Measurements from ENCODE around the gene KDM6A. TPM values are rescaled to one million over a fixed set of nuclear protein-coding genes. Genes with fewer than 3 reads are reported as not detected.

KDM6A gene
- polyA plus RNA-seq, 1 of the 3 experiments (the other 2 are of a cell fraction): 7.4 TPM

GRCh38 chrX:44978976-44979375, 106.0 kb downstream of the KDM6A start:
- H3K9me2 ChIP-seq: no peaks in the 10 kb centered on the region
- H3K27me3 ChIP-seq (ENCODE audit: insufficient read depth): no peaks in the 10 kb centered on the region
- TF ChIP-seq MEF2A (IDR thresholded peaks at IDR 0.05; ENCODE audit: borderline replicate concordance, low read depth) (no peak), EZH2phosphoT487 (IDR thresholded peaks at IDR 0.05; ENCODE audit: borderline replicate concordance, low read depth) (no peak), IRF3 (IDR thresholded peaks at IDR 0.05; ENCODE audit: low read depth, low read length) (no peak), GATA2 (CRISPR knock-in tag; IDR thresholded peaks at IDR 0.05) (no peak), FOSL2 (IDR thresholded peaks at IDR 0.05; ENCODE audit: borderline replicate concordance, low read depth) (no peak), FOXJ3 (CRISPR knock-in tag; IDR thresholded peaks at IDR 0.05) (no peak), ZBTB33 (IDR thresholded peaks at IDR 0.05; ENCODE audit: borderline replicate concordance, low read depth) (no peak), FOXM1 (IDR thresholded peaks at IDR 0.05; ENCODE audit: low read depth) (no peak), ELF1 (IDR thresholded peaks at IDR 0.05) (no peak), TAF1 (IDR thresholded peaks at IDR 0.05; ENCODE audit: borderline replicate concordance, low read depth, low read length) (no peak), RCOR1 (IDR thresholded peaks at IDR 0.05; ENCODE audit: low read length) (no peak), TCF12 (IDR thresholded peaks at IDR 0.05) (no peak), POLR2AphosphoS5 (IDR thresholded peaks at IDR 0.05; ENCODE audit: low read depth, low read length) (no peak)
- no peak overlapping the region for H3K4me3 ChIP-seq (ENCODE audit: low read depth in 2 of 2, low read length in 1 of 2)
- peaks cover 0 to 4% of the 10 kb centered on the region in 2 experiments for H3K36me3 ChIP-seq (replicated peaks in 1 of 2; ENCODE audit: control insufficient read depth in 1 of 2, insufficient read depth in 2 of 2, low read length in 1 of 2)
- DNase-seq: no peak
- 97% methylated on average over 3 of the region's 3 CpGs for WGBS (ENCODE audit: low lambda C conversion rate)
- H3F3A ChIP-seq (replicated peaks; ENCODE audit: insufficient read depth): peaks cover 5% of the 10 kb centered on the region
- POLR2A ChIA-PET: no interaction called here
- H3K4me1 ChIP-seq (ENCODE audit: control insufficient read depth in 1 of 2, insufficient read depth in 2 of 2, low read depth in 1 of 2, low read length in 1 of 2): no peaks in the 10 kb centered on the region
- H4K20me1 ChIP-seq (ENCODE audit: insufficient read depth): peaks cover 14% of the 10 kb centered on the region; the same call in 1 of the 2 replicates
- H3K9ac ChIP-seq: no peak overlapping the region
- H3K79me2 ChIP-seq (ENCODE audit: insufficient read depth): peaks cover 63% of the 10 kb centered on the region
- no peak overlapping the region for H3K4me2 ChIP-seq
- CTCF ChIA-PET: no interaction called here
- H2AFZ ChIP-seq (ENCODE audit: low read depth): no peak overlapping the region
- no peak overlapping the region for H3K27ac ChIP-seq (ENCODE audit: low read depth in 2 of 2, low read length in 1 of 2)
- 0 out of 2 replicates have a peak, but pooled peaks cover 6% of the 10 kb centered on the region for H3K9me3 ChIP-seq

GRCh38 chrX:44980403-44980802, 107.4 kb downstream of the KDM6A start:
- Histone ChIP-seq H3K27ac (ENCODE audit: low read depth in 2 of 2, low read length in 1 of 2) (no peak overlapping the region), H3K4me2 (no peak overlapping the region), H3K4me3 (ENCODE audit: low read depth in 2 of 2, low read length in 1 of 2) (no peak overlapping the region), H3K36me3 (replicated peaks in 1 of 2; ENCODE audit: control insufficient read depth in 1 of 2, insufficient read depth in 2 of 2, low read length in 1 of 2) (peaks cover 0 to 4% of the 10 kb centered on the region in 2 experiments), H3K9me3 (0 out of 2 replicates have a peak, but pooled peaks cover 6% of the 10 kb centered on the region), H3K4me1 (ENCODE audit: control insufficient read depth in 1 of 2, insufficient read depth in 2 of 2, low read depth in 1 of 2, low read length in 1 of 2) (no peaks in the 10 kb centered on the region), H3K9me2 (no peaks in the 10 kb centered on the region), H3K79me2 (ENCODE audit: insufficient read depth) (peaks cover 66% of the 10 kb centered on the region), H2AFZ (ENCODE audit: low read depth) (no peak overlapping the region), H3K27me3 (ENCODE audit: insufficient read depth) (no peaks in the 10 kb centered on the region), H3F3A (replicated peaks; ENCODE audit: insufficient read depth) (peaks cover 5% of the 10 kb centered on the region), H4K20me1 (ENCODE audit: insufficient read depth) (0 out of 2 replicates have a peak, but pooled peaks cover 14% of the 10 kb centered on the region), H3K9ac (no peak overlapping the region)
- TF ChIP-seq POLR2AphosphoS5 (IDR thresholded peaks at IDR 0.05; ENCODE audit: low read depth, low read length) (no peak), MEF2A (IDR thresholded peaks at IDR 0.05; ENCODE audit: borderline replicate concordance, low read depth) (no peak), CHD2 (IDR thresholded peaks at IDR 0.05; ENCODE audit: low read length, partially characterized antibody) (no peak), FOXJ3 (CRISPR knock-in tag; IDR thresholded peaks at IDR 0.05) (no peak), USF2 (IDR thresholded peaks at IDR 0.05; ENCODE audit: borderline replicate concordance, low read depth, low read length) (no peak)
- ChIA-PET CTCF (no interaction called here), POLR2A (no interaction called here)
- no peak for DNase-seq
- 96% methylated on average over 6 of the region's 6 CpGs for WGBS (ENCODE audit: low lambda C conversion rate)
